NB4 (cell line): Measurements from ENCODE around the gene SEC31A.

Source experiments
- CTCF ChIP-seq: IDR thresholded peaks from one replicate; pipeline ENCODE4 v1.5.1; 2012; ENCODE audit warnings: low read depth, low read length
- MAX ChIP-seq: IDR thresholded peaks from 2 replicates; pipeline ENCODE4 v1.6.1; 2011; ENCODE audit warnings: low read depth, low read length
- POLR2A ChIP-seq: IDR thresholded peaks from 2 replicates; pipeline ENCODE4 v1.6.1; 2011; ENCODE audit warnings: mild to moderate bottlenecking; ENCODE audit not compliant: insufficient read length; ENCODE audit errors: extremely low read depth

- TF ChIP-seq POLR2A (no peak), CTCF (no peak), MAX (no peak)
Observed at GRCh38 chr4:82787342-82787741, 103.6 kb downstream of the SEC31A start.
